Liver (tissue), 9 donors: ENCODE data around the gene HAVCR1. TPM values are rescaled to one million over a fixed set of nuclear protein-coding genes. Genes with fewer than 3 reads are reported as not detected.
"Not testable (repeated sequence)": the region's sequence is repeated elsewhere in the genome, so short reads cannot be mapped to it uniquely, and the experiment has no call there.

Source experiments
- DNase-seq: peaks from one replicate; pipeline ENCODE4 v3.0.0-alpha.2; 2017; ENCODE audit warnings: low spot score
- H3K27ac ChIP-seq, 2 donors: one replicate each; pipeline ENCODE4 v1.7.0; 2013; ENCODE audit warnings: inconsistent platforms in 2 of 2, low read length in 2 of 2, control low read depth in 1 of 2, low read depth in 1 of 2, mild to moderate bottlenecking in 1 of 2
- H3K27me3 ChIP-seq, 4 donors: one replicate each; pipeline versions ENCODE4 v1.6.1 to v1.7.0; 2013; ENCODE audit warnings: low read length in 3 of 4, inconsistent platforms in 1 of 4, mild to moderate bottlenecking in 1 of 4, moderate library complexity in 1 of 4; ENCODE audit not compliant: control insufficient read depth in 4 of 4, insufficient read depth in 4 of 4
- H3K36me3 ChIP-seq, 4 donors: one replicate each; pipeline versions ENCODE4 v1.6.1 to v1.7.0; 2013; ENCODE audit warnings: low read length in 3 of 4, mild to moderate bottlenecking in 3 of 4, low read depth in 1 of 4, moderate library complexity in 1 of 4; ENCODE audit not compliant: control insufficient read depth in 4 of 4, insufficient read depth in 3 of 4
- H3K4me1 ChIP-seq, 4 donors: one replicate each; pipeline versions ENCODE4 v1.6.1 to v1.7.0; 2013; ENCODE audit warnings: low read length in 3 of 4, mild to moderate bottlenecking in 3 of 4, moderate library complexity in 1 of 4; ENCODE audit not compliant: control insufficient read depth in 4 of 4, insufficient read depth in 4 of 4
- H3K4me3 ChIP-seq, 3 donors: one replicate each; pipeline versions ENCODE4 v1.6.1 to v1.7.0; 2013; ENCODE audit warnings: low read length in 3 of 3, control low read depth in 1 of 3, low read depth in 1 of 3, mild to moderate bottlenecking in 1 of 3
- H3K9ac ChIP-seq, 2 donors: one replicate each; pipeline ENCODE4 v1.7.0; 2013; ENCODE audit warnings: low read length in 2 of 2, mild to moderate bottlenecking in 2 of 2, moderate library complexity in 2 of 2, control low read depth in 1 of 2, low read depth in 1 of 2
- H3K9me3 ChIP-seq, 4 donors: one replicate each; pipeline versions ENCODE4 v1.6.1 to v1.7.0; 2013; ENCODE audit warnings: low read length in 3 of 4; ENCODE audit not compliant: control insufficient read depth in 4 of 4
- GABPA ChIP-seq, 2 donors: IDR thresholded peaks in 1 of 2; conservative IDR thresholded peaks in 1 of 2; 2 replicates each; pipeline ENCODE4 v1.6.1; 2016; ENCODE audit warnings: antibody characterized with exemption in 2 of 2, mild to moderate bottlenecking in 1 of 2, moderate library complexity in 1 of 2
- HNF4A ChIP-seq, 2 donors: conservative IDR thresholded peaks; 2 replicates each; pipeline ENCODE4 v1.6.1; 2016; ENCODE audit warnings: antibody characterized with exemption in 2 of 2, mild to moderate bottlenecking in 2 of 2
- HNF4G ChIP-seq: IDR thresholded peaks from 2 replicates; pipeline ENCODE4 v1.6.1; 2016; ENCODE audit warnings: antibody characterized with exemption
- JUND ChIP-seq, 2 donors: IDR thresholded peaks; 2 replicates each; pipeline ENCODE4 v1.6.1; 2016; ENCODE audit warnings: antibody characterized with exemption in 2 of 2
- NR2F2 ChIP-seq: IDR thresholded peaks from 2 replicates; pipeline ENCODE4 v1.6.1; 2016; ENCODE audit warnings: antibody characterized with exemption
- RXRA ChIP-seq, 2 donors: IDR thresholded peaks; 2 replicates each; pipeline ENCODE4 v1.6.1; 2017 to 2018; ENCODE audit warnings: antibody characterized with exemption in 2 of 2, mild to moderate bottlenecking in 1 of 2
- SP1 ChIP-seq: IDR thresholded peaks from 2 replicates; pipeline ENCODE4 v1.6.1; 2018; ENCODE audit warnings: antibody characterized with exemption, mild to moderate bottlenecking
- WGBS: extraction: QIAGEN DNeasy Blood & Tissue Kit; methylation state at CpG from one replicate; pipeline ENCODE4 v1.1.7; 2013; 5-methylcytosine and 5-hydroxymethylcytosine counted together
- polyA plus RNA-seq, 2 donors: library from polyadenylated mRNA; stranded (reverse) in 1 of 2; unstranded in 1 of 2; fragments of 200-250 nt in 1 of 2; fragments of >200 nt in 1 of 2; fragmentation: Nextera tagmentation in 1 of 2; extraction: Ambion mirVana in 1 of 2; gene quantifications; one replicate each; pipeline versions ENCODE4 v1.2.1 to v1.2.3, GENCODE V29; 2013 to 2015
- total RNA-seq, 2 donors: library from RNA; depleted of rRNA; stranded (reverse); fragments of >200 nt; gene quantifications; one replicate each; pipeline ENCODE4 v1.2.3, GENCODE V29; 2014
- TF ChIP-seq, protein P1 (sequence below): IDR thresholded peaks from 2 replicates; pipeline ENCODE4 v1.6.1; 2016; ENCODE audit warnings: antibody characterized with exemption
- TF ChIP-seq, protein P2 (sequence below): IDR thresholded peaks from 2 replicates; pipeline ENCODE4 v1.6.1; 2016; ENCODE audit warnings: antibody characterized with exemption
- TF ChIP-seq, protein P3 (sequence below): IDR thresholded peaks from 2 replicates; pipeline ENCODE4 v1.6.1; 2016; ENCODE audit warnings: antibody characterized with exemption, mild to moderate bottlenecking
- donor health status: healthy.
- donor health status: healthy.
- donor health status: healthy.
- donor health status: healthy.
- donor health status: healthy.

The HAVCR1 gene
- total and polyA plus RNA-seq, 4 donors, result 0.07 to 2.8 (median 0.17) TPM; not detected in 1

DNA sequence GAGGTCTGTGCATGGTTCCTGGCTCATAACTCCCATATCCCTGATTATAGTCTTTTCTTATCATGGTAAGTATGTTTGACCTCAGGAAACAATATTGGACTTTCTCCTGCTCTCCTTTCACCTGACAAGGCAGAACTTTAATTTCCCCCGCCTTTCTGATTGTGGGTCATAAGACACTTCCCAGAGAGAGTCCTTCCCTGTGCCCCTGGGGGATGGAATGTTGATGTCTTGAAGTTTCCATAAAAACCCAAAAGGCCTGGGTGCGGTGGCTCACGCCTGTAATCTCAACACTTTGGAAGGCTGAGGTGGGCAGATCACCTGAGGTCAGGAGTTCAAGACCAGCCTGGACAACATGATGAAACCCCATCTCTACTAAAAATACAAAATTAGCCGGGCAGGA is 11.9 kb downstream of the HAVCR1 start:
- H3K36me3 ChIP-seq, DNase-seq, H3K9ac ChIP-seq, H3K27ac ChIP-seq, H3K27me3 ChIP-seq, H3K4me1 ChIP-seq, H3K4me3 ChIP-seq, H3K9me3 ChIP-seq: not testable (repeated sequence)
- WGBS, result 90% methylated on average over 4 of the region's 4 CpGs

DNA sequence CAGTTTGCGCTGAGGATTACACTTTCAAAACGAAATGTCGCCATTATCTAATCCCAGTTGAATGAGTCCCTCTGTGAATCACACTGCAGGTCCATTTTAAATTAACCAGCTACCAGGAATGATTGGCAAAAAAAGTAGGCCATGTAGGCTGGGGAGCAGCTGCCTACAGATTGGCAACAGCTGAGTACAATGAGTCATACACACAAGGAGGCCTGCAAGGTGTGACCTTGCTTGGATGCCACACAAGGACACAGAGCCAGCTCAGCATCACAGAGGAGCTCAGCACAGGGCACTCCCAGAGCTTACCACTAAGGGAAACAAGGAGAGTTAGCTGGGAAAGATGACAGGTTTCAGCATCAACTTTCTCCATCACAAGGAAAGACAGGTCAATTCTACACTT is 12.9 kb downstream of the HAVCR1 start:
- Histone ChIP-seq H3K4me3 (no peak overlapping the region), H3K27ac (no peak overlapping the region), H3K27me3 (no peaks in the 10 kb centered on the region), H3K9ac (no peak overlapping the region), H3K36me3 (no peaks in the 10 kb centered on the region), H3K9me3 (no peaks in the 10 kb centered on the region), H3K4me1 (no peaks in the 10 kb centered on the region)
- DNase-seq, result no peak
- TF ChIP-seq, protein P1, sequence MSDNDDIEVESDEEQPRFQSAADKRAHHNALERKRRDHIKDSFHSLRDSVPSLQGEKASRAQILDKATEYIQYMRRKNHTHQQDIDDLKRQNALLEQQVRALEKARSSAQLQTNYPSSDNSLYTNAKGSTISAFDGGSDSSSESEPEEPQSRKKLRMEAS, result no peak
- TF ChIP-seq JUND (IDR thresholded peaks at IDR 0.05), result peak in 1 of 2 donors; percentile 17
- 89% methylated on average over 3 of the region's 3 CpGs for WGBS

DNA sequence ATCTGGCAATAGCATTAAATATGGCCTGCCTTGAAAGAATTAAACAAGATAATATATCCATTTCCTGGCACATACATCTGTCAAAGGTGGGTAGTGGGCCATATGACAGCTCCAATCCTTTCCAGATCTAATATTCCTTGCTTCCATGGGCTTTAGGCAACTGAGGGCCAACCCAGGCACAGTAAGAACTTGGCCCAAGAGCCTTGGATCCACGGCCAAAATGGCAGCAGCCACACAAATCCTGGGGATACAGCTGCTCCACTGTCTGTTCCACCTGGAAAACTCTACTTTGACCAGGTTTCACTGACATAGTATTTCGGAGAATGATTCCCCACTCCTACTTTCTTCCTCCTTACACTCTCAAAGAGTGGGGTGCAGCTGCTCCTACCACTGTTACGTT is 13.3 kb downstream of the HAVCR1 start:
- DNase-seq, result no peak
- no peaks in the 10 kb centered on the region for H3K9me3 ChIP-seq
- no peaks in the 10 kb centered on the region for H3K4me1 ChIP-seq
- H3K27me3 ChIP-seq, result no peaks in the 10 kb centered on the region
- TF ChIP-seq, protein P2, sequence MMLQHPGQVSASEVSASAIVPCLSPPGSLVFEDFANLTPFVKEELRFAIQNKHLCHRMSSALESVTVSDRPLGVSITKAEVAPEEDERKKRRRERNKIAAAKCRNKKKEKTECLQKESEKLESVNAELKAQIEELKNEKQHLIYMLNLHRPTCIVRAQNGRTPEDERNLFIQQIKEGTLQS, result no peak
- TF ChIP-seq NR2F2 (no peak), RXRA (IDR thresholded peaks at IDR 0.05) (no peak), HNF4G (no peak), HNF4A (conservative IDR thresholded peaks at IDR 0.05) (no peak), SP1 (no peak), GABPA (IDR thresholded peaks at IDR 0.05 in 1 of 2, conservative IDR thresholded peaks at IDR 0.05 in 1 of 2) (no peak)
- TF ChIP-seq, protein P3, sequence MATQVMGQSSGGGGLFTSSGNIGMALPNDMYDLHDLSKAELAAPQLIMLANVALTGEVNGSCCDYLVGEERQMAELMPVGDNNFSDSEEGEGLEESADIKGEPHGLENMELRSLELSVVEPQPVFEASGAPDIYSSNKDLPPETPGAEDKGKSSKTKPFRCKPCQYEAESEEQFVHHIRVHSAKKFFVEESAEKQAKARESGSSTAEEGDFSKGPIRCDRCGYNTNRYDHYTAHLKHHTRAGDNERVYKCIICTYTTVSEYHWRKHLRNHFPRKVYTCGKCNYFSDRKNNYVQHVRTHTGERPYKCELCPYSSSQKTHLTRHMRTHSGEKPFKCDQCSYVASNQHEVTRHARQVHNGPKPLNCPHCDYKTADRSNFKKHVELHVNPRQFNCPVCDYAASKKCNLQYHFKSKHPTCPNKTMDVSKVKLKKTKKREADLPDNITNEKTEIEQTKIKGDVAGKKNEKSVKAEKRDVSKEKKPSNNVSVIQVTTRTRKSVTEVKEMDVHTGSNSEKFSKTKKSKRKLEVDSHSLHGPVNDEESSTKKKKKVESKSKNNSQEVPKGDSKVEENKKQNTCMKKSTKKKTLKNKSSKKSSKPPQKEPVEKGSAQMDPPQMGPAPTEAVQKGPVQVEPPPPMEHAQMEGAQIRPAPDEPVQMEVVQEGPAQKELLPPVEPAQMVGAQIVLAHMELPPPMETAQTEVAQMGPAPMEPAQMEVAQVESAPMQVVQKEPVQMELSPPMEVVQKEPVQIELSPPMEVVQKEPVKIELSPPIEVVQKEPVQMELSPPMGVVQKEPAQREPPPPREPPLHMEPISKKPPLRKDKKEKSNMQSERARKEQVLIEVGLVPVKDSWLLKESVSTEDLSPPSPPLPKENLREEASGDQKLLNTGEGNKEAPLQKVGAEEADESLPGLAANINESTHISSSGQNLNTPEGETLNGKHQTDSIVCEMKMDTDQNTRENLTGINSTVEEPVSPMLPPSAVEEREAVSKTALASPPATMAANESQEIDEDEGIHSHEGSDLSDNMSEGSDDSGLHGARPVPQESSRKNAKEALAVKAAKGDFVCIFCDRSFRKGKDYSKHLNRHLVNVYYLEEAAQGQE, result no peak
- TF ChIP-seq, protein P1, result no peak
- no peak overlapping the region for H3K27ac ChIP-seq
- H3K36me3 ChIP-seq, result no peaks in the 10 kb centered on the region
- H3K9ac ChIP-seq, result no peak overlapping the region
- 59% methylated on average over 3 of the region's 3 CpGs for WGBS
- H3K4me3 ChIP-seq, result no peak overlapping the region
